ENCODE measurements around the gene LRRN4CL.

The LRRN4CL gene

GRCh38 chr11:62710001-62710345 is 20.6 kb upstream of the LRRN4CL start:
- no peak for TF ChIP-seq CTCF (IDR thresholded peaks at IDR 0.05; ENCODE audit: low read depth, low read length, missing control alignments)
- no peak for DNase-seq (ENCODE audit: extremely low read depth, low read depth)
- H3K4me3 ChIP-seq (replicated peaks; ENCODE audit: low read depth, low read length): peak overlapping the region; percentile 46

- peak; percentile 95 for DNase-seq (ENCODE audit: extremely low read depth, low read depth)
- peak overlapping the region; percentile 46 for H3K4me3 ChIP-seq (replicated peaks; ENCODE audit: low read depth, low read length)
- no peak for TF ChIP-seq CTCF (IDR thresholded peaks at IDR 0.05; ENCODE audit: low read depth, low read length, missing control alignments)
Observed at GRCh38 chr11:62709247-62710000, 20.1 kb upstream of the LRRN4CL start.

GRCh38 chr11:62708793-62709192 is 19.5 kb upstream of the LRRN4CL start:
- no peak for DNase-seq (ENCODE audit: extremely low read depth, low read depth)
- peak overlapping the region; percentile 46 for H3K4me3 ChIP-seq (replicated peaks; ENCODE audit: low read depth, low read length)

GRCh38 chr11:62708392-62708791 is 19.1 kb upstream of the LRRN4CL start:
- no peak for DNase-seq (ENCODE audit: extremely low read depth, low read depth)
- no peak for TF ChIP-seq CTCF (IDR thresholded peaks at IDR 0.05; ENCODE audit: low read depth, low read length, missing control alignments)
- H3K4me3 ChIP-seq (replicated peaks; ENCODE audit: low read depth, low read length): 0 out of 2 replicates have a peak overlapping the region, but pooled peaks have one; percentile 46

More at GRCh38 chr11:62708793-62709192, 19.5 kb upstream of the LRRN4CL start:
- TF ChIP-seq CTCF (IDR thresholded peaks at IDR 0.05; ENCODE audit: low read depth, low read length, missing control alignments): no peak

GRCh38 chr11:62707277-62707861 is 18.0 kb upstream of the LRRN4CL start, which contains the start of the genes BSCL2 and GNG3:
Gene BSCL2 (minus strand): TSS chr11:62707424. CDS start chr11:62707195, 229 bp downstream.
Gene GNG3 (plus strand): TSS chr11:62707676. CDS start chr11:62708296, 620 bp downstream.
- no peak for TF ChIP-seq CTCF (IDR thresholded peaks at IDR 0.05; ENCODE audit: low read depth, low read length, missing control alignments)
- DNase-seq (ENCODE audit: extremely low read depth, low read depth): no peak
- H3K4me3 ChIP-seq (replicated peaks; ENCODE audit: low read depth, low read length): peak within 1 kb of the TSS; percentile 70

GRCh38 chr11:62706850-62707247 is 17.5 kb upstream of the LRRN4CL start:
- no peak for TF ChIP-seq CTCF (IDR thresholded peaks at IDR 0.05; ENCODE audit: low read depth, low read length, missing control alignments)
- DNase-seq (ENCODE audit: extremely low read depth, low read depth): no peak
- H3K4me3 ChIP-seq (replicated peaks; ENCODE audit: low read depth, low read length): no peak overlapping the region

All from HFF-Myc (cell line).